Fibroblast of peridontal ligament (primary cell): ENCODE results near the gene TPRX1.
"Not testable (repeated sequence)": the region's sequence is repeated elsewhere in the genome, so short reads cannot be mapped to it uniquely, and the experiment has no call there.

Experiments
- DNase-seq: peaks from one replicate; pipeline ENCODE4 v3.0.0-alpha.2; 2010; ENCODE audit errors: extremely low read depth

The TPRX1 gene

GRCh38 chr19:47802521-47803043 lies 1.8 kb downstream of the TPRX1 start:
- DNase-seq, result no peak

GRCh38 chr19:47801270-47801669 lies 3.1 kb downstream of the TPRX1 start:
- DNase-seq, result no peak

GRCh38 chr19:47798904-47799266 lies 5.5 kb downstream of the TPRX1 start:
- DNase-seq, result no peak

GRCh38 chr19:47797996-47798903 lies 6.1 kb downstream of the TPRX1 start:
- no peak for DNase-seq

GRCh38 chr19:47796785-47797184 lies 7.6 kb downstream of the TPRX1 start:
- DNase-seq, result no peak

- DNase-seq, result no peak
Observed at GRCh38 chr19:47794526-47794925, 9.8 kb downstream of the TPRX1 start.

GRCh38 chr19:47792616-47793015 lies 11.7 kb downstream of the TPRX1 start:
- no peak for DNase-seq

- DNase-seq, result peak; percentile 55
Observed at GRCh38 chr19:47790398-47790814, 13.9 kb downstream of the TPRX1 start.

GRCh38 chr19:47789811-47790210 lies 14.5 kb downstream of the TPRX1 start:
- not testable (repeated sequence) for DNase-seq

GRCh38 chr19:47787307-47787706 lies 17.0 kb downstream of the TPRX1 start:
- not testable (repeated sequence) for DNase-seq

- DNase-seq, result no peak
Observed at GRCh38 chr19:47786566-47786965, 17.8 kb downstream of the TPRX1 start.

- peak; percentile 33 for DNase-seq
Observed at GRCh38 chr19:47781590-47782262, 22.6 kb downstream of the TPRX1 start.

- no peak for DNase-seq
Observed at GRCh38 chr19:47780215-47780551, 24.2 kb downstream of the TPRX1 start.

GRCh38 chr19:47779524-47780214 lies 24.7 kb downstream of the TPRX1 start:
- no peak for DNase-seq

GRCh38 chr19:47778954-47779351 lies 25.4 kb downstream of the TPRX1 start:
- DNase-seq, result peak; percentile 25

GRCh38 chr19:47778049-47778953 lies 26.1 kb downstream of the TPRX1 start, which contains the start of gene SELENOW:
TSS of gene SELENOW (plus strand) at chr19:47778703. CDS start at chr19:47778786, 83 bp downstream.
- DNase-seq, result peak; percentile 60

GRCh38 chr19:47777245-47778048 lies 26.9 kb downstream of the TPRX1 start:
- not testable (repeated sequence) for DNase-seq

GRCh38 chr19:47776568-47776967 lies 27.8 kb downstream of the TPRX1 start:
- no peak for DNase-seq

GRCh38 chr19:47771291-47771690 lies 33.1 kb downstream of the TPRX1 start:
- not testable (repeated sequence) for DNase-seq

GRCh38 chr19:47769534-47769933 lies 34.8 kb downstream of the TPRX1 start:
- no peak for DNase-seq
